NT2/D1 (cell line): ENCODE data around the gene FRAS1.

Source experiments
- SUZ12 ChIP-seq: IDR thresholded peaks from 2 replicates; pipeline ENCODE4 v1.6.1; 2011; ENCODE audit not compliant: insufficient read length, insufficient read depth; ENCODE audit errors: extremely low read depth
- YY1 ChIP-seq: IDR thresholded peaks from 2 replicates; pipeline ENCODE4 v1.6.1; 2011; ENCODE audit not compliant: insufficient read length, insufficient read depth
- ZNF274 ChIP-seq: IDR thresholded peaks from 2 replicates; pipeline ENCODE4 v1.6.1; 2011; ENCODE audit warnings: mild to moderate bottlenecking, low read depth, low read length

DNA sequence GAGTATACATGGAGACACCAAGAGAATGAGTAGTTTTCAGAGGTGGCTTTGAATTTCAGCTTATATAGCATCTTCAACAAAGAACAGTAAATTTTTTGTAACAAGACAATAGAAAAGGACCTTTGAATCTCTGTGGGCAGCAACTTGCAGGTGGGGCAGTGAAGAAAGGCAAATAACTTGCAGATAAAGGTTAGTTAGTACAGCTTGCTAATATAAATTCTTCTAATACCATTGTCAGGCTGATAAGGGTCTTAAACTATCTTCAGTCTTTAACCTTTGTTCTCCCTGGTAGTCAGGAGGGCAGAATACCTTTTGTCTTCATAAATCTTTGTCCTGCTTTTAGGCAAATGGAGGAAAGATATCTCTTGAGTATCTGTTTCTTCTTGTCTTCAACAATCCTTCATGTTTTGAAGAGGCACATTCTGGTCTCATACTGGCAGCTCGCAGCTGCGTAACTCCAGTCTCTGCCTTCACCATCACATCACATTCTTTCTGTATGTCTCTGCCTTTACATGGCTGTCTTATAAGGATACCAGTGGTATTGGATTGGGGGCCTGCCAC, 510.5 kb downstream of the FRAS1 start:
- TF ChIP-seq ZNF274: no peak
- no peak for TF ChIP-seq YY1
- no peak for TF ChIP-seq SUZ12
